ENCODE data around the gene NGFR. TPM values are rescaled to one million over a fixed set of nuclear protein-coding genes. Genes with fewer than 3 reads are reported as not detected.

The NGFR gene
- total RNA-seq, 1 experiment from 2014 or later = 0.39 TPM

Other genes starting within 250 kb of the NGFR start
- 12.3 and 19.1 TPM in 2 replicates for gene ZNF652, start 133.0 kb upstream of the NGFR start, total RNA-seq (2014; rRNA removed; shearing (Covaris generic))
- gene PHB1, start 80.4 kb upstream of the NGFR start, total RNA-seq (2014; rRNA removed; shearing (Covaris generic)) = 153 and 155 TPM in 2 replicates
- 3.5 and 5.2 TPM in 2 replicates for gene NXPH3, start 80.6 kb downstream of the NGFR start, total RNA-seq (2014; rRNA removed; shearing (Covaris generic))
- 28.2 and 47.5 TPM in 2 replicates for gene SPOP, start 182.8 kb downstream of the NGFR start, total RNA-seq (2014; rRNA removed; shearing (Covaris generic))
- 61.9 and 112 TPM in 2 replicates for gene SLC35B1, start 212.7 kb downstream of the NGFR start, total RNA-seq (2014; rRNA removed; shearing (Covaris generic))